ENCODE measurements around the gene SLAMF7.

- no peak for TF ChIP-seq CTCF (IDR thresholded peaks at IDR 0.05)
- no peak for TF ChIP-seq POLR2A (IDR thresholded peaks at IDR 0.05)
Measured at GRCh38 chr1:160722726-160723125, 16.3 kb upstream of the SLAMF7 start.

All from Peyer's patch (tissue), 4 donors.